ENCODE measurements around the gene ACSF3.

The ACSF3 gene

GRCh38 chr16:89199241-89200123 lies 105.8 kb downstream of the ACSF3 start:
- no peak for DNase-seq (ENCODE audit: low read depth, low spot score)
- H3K4me3 ChIP-seq (ENCODE audit: low read depth, low read length): no peak overlapping the region
- TF ChIP-seq CTCF (IDR thresholded peaks at IDR 0.05; ENCODE audit: insufficient read depth, low read length, missing control alignments): no peak
- POLR2A ChIA-PET: interaction anchor here (0.8 kb wide), 1 partner anchor 16 kb away, joined by 3 read pairs; no protein-coding TSS in a partner anchor
- CTCF ChIA-PET: interaction anchor here (1.7 kb wide), 1 partner anchor 17 kb away, joined by 5 read pairs; no protein-coding TSS in a partner anchor

DNA sequence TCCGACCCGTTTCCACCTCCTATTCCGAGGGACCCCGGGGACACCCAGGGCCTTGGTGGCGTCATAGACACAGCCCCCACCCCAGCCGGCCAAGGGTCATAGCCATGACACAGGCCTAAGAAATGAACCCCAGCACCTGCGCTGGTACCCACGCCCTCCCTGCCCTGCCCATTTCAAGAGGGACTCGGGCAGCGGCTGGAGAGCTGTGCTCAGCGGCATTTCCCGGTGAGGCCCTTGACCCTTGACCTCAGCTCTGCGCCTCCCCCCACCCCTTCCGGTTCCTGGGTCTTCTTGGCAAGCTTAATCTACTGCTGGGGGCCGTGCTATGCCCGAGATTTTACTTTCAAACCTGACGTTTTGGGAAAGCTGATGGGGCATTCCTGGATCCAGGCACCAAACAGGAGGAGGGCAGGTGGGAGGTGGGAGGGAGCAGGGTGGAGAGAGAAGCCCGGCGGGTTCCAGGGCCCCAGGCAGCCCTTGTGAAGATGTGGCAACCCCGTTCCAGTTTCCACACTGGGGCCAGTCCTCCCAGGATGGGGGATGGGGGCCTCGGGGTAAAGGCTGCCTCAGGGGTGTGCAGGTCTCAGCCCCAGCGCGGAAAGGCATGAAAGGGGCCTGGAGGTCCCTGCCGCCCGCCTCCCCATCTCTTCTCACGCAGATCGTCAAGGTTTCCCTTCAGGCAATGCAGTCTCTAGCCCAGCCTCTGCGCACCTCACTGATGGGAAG lies 106.6 kb downstream of the ACSF3 start, which contains the start of gene SLC22A31:
Gene SLC22A31 (minus strand): TSS at position 414 of the 726 bp plus-strand sequence. CDS start 36 bp downstream, at position 378.
- H3K4me3 ChIP-seq (ENCODE audit: low read depth, low read length): peak within 1 kb of the TSS; percentile 42
- no peak for DNase-seq (ENCODE audit: low read depth, low spot score)
- POLR2A ChIA-PET: no interaction called here
- no peak for TF ChIP-seq CTCF (IDR thresholded peaks at IDR 0.05; ENCODE audit: insufficient read depth, low read length, missing control alignments)
- CTCF ChIA-PET: interaction anchor here (1.7 kb wide), 1 partner anchor 16 kb away, joined by 5 read pairs; no protein-coding TSS in a partner anchor

DNA sequence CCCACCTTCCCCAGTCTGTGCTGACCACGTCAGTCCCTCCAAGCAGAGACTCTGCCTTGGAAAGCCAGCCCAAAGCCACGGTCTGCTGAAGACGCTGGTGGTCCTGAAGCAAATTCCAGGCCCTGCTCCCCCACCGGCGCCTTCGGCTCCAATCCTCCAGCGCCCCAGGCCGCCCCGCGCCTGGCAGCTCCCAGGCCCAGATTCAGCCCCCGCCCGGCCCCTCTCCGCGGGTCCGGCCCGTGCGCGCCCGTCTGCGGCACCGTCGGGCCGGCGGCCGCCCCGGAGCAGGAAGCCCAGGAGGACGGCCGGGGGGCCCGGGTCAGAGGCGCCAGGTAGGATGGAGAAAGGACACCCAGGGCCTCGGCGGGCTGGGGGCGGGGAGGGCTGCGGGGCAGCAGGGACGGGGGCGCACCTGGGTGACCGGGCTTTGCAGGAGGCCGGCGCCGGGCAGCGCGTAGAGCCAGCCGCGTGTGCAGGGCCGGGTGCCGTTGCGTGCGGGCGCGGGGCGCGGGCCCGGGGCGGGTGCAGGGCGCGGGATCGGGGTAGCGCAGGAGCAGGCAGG lies 107.3 kb downstream of the ACSF3 start:
- POLR2A ChIA-PET: no interaction called here
- DNase-seq (ENCODE audit: low read depth, low spot score): no peak
- TF ChIP-seq CTCF (IDR thresholded peaks at IDR 0.05; ENCODE audit: insufficient read depth, low read length, missing control alignments): no peak
- H3K4me3 ChIP-seq (ENCODE audit: low read depth, low read length): peak overlapping the region; percentile 42; the same call in 1 of the 2 replicates
- CTCF ChIA-PET: no interaction called here

DNA sequence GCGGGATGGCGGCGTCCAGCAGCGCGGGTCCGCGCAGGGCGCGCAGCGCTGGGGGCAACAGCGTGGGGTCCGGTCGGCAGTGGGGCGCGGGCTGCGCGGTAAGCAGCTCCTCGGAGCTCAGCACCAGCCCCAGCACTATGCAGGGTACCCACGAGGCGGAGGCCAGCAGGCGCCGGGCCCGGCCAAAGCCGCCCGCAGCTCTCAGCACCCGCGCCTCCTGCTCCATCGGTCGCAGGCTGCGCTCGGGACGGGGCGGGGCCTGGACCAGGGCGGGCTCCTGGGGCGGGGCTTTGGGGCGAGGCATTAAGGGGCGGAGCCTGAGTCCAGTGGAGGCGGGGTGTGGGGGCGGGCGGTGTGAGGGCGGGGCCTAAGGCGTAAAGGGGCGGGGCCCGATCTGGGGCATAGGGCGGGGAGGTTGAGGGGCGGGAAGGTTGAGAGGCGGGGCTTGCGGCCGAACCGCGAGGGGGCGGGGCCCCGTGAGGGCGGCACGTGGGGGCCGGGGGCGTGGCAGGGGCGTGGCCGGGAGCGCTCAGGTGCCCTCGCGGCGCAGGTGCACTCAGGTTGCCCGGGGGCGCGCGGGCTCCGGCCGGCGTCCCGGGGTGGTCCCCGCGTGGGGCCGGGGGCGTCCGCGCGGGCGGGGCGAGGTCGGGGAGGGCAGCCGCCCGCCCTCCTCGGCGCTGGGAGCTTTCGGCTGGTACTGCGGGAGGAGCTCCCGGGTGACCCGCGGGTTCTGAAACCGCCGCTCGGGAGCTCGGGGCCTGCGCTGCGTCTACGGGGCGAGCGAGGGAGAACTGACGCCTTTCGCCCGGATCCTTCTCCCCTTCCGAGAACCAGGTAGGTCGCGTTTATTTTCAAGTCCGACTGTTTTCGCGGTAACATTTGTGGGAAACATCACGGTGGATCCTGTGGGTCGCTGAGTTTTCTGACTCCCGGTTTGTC lies 108.1 kb downstream of the ACSF3 start:
- peak overlapping the region; percentile 42 for H3K4me3 ChIP-seq (ENCODE audit: low read depth, low read length)
- POLR2A ChIA-PET: no interaction called here
- DNase-seq (ENCODE audit: low read depth, low spot score): no peak
- no peak for TF ChIP-seq CTCF (IDR thresholded peaks at IDR 0.05; ENCODE audit: insufficient read depth, low read length, missing control alignments)
- CTCF ChIA-PET: no interaction called here

GRCh38 chr16:89202422-89203215 lies 109.0 kb downstream of the ACSF3 start:
- POLR2A ChIA-PET: no interaction called here
- CTCF ChIA-PET: interaction anchor here (1.2 to 1.7 kb wide), 3 partner anchors 8 to 15 kb away, joined by 3 to 6 read pairs (median 4); partner anchors contain the start of gene ZNF778
- no peak overlapping the region for H3K4me3 ChIP-seq (ENCODE audit: low read depth, low read length)

More at GRCh38 chr16:89202422-89203215, 109.0 kb downstream of the ACSF3 start:
- no peak for TF ChIP-seq CTCF (IDR thresholded peaks at IDR 0.05; ENCODE audit: insufficient read depth, low read length, missing control alignments)
- DNase-seq (ENCODE audit: low read depth, low spot score): no peak

Data from AG04449 (cell line).